ENCODE data around the gene MRPL46.

DNA sequence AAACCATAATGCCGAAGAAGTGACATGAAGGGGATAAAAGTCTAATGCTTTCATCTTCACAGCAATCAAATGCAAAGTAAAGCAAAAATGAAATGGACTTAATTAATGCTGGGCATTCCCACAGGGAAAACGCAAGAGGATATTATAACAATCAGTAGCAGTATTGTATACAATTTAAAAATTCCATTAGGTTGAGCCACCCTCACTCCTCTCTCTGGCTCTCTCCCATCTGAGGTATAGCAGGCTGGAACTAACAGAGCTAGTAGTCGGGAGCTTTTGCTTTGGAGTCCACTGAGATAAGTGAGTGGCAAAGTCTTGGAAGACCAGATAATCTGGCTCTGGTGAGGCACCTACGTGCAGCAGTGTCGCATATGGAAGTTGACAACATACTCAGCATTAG, 45.4 kb upstream of the MRPL46 start:
- TF ChIP-seq CTCF (IDR thresholded peaks at IDR 0.05; ENCODE audit: borderline replicate concordance, extremely low read depth, low read length, poor library complexity, severe bottlenecking) (no peak), EZH2 (IDR thresholded peaks at IDR 0.05; ENCODE audit: borderline replicate concordance, low read depth, low read length, severe bottlenecking) (no peak)
